A673 (cell line): Measurements from ENCODE around the gene PGM2L1.

Experiments
- CTCF ChIP-seq: fragments of 300-800, 200-600 bp; sonication (generic); conservative IDR thresholded peaks from 2 replicates; pipeline ENCODE4 v1.5.1; 2017; ENCODE audit warnings: low read depth, mild to moderate bottlenecking, antibody characterized with exemption, low read length, moderate library complexity, mixed read lengths
- EZH2 ChIP-seq: fragments of 200-600 bp; sonication (generic); IDR thresholded peaks from 2 replicates; pipeline ENCODE4 v1.6.1; 2017; ENCODE audit warnings: borderline replicate concordance, low read depth, mild to moderate bottlenecking, mixed read lengths, antibody characterized with exemption, low read length; ENCODE audit not compliant: poor library complexity, severe bottlenecking

GRCh38 chr11:74447720-74448119 is 49.5 kb upstream of the PGM2L1 start:
- TF ChIP-seq CTCF (no peak), EZH2 (no peak)
